K562 (cell line): ENCODE data around the gene C2orf42. TPM values are rescaled to one million over a fixed set of nuclear protein-coding genes. Genes with fewer than 3 reads are reported as not detected.

ENCODE experiments used
- CBFA2T2 ChIP-seq: fragments of 450-650 bp; conservative IDR thresholded peaks from 2 replicates; pipeline ENCODE4 v1.6.1; 2017; ENCODE audit warnings: mild to moderate bottlenecking
- EGR1 ChIP-seq: fragments of 450-650 bp; conservative IDR thresholded peaks from 2 replicates; pipeline ENCODE4 v1.6.1; 2017; ENCODE audit warnings: mild to moderate bottlenecking
- HIVEP1 ChIP-seq: fragments of 250-450 bp; sonication (Bioruptor Pico); IDR thresholded peaks from 2 replicates; pipeline ENCODE4 v1.4.0; 2020; ENCODE audit warnings: mild to moderate bottlenecking
- HNRNPLL ChIP-seq: fragments of 200-400 bp; formaldehyde crosslinking; IDR thresholded peaks from 2 replicates; pipeline ENCODE4 v1.6.1; 2017; ENCODE audit warnings: low read length, low read depth, mild to moderate bottlenecking; ENCODE audit not compliant: poor library complexity, severe bottlenecking
- NFXL1 ChIP-seq: fragments of 450-650 bp; formaldehyde crosslinking; IDR thresholded peaks from 2 replicates; pipeline ENCODE4 v1.4.0; 2021; ENCODE audit warnings: mild to moderate bottlenecking
- SMAD4 ChIP-seq: fragments of 250-450 bp; sonication (Bioruptor Pico); conservative IDR thresholded peaks from 2 replicates; pipeline ENCODE4 v1.8.0; 2021; ENCODE audit warnings: inconsistent platforms, mild to moderate bottlenecking, moderate library complexity
- SMARCB1 ChIP-seq: IDR thresholded peaks from 2 replicates; pipeline ENCODE4 v1.6.1; 2011; ENCODE audit warnings: improper control_type of control experiment, low read depth; ENCODE audit not compliant: insufficient read length
- SREBF2 ChIP-seq: sonication (generic); formaldehyde crosslinking; IDR thresholded peaks from 2 replicates; pipeline ENCODE4 v1.4.0; 2020; ENCODE audit warnings: mild to moderate bottlenecking, missing genetic modification reagents
- TBP ChIP-seq: optimal IDR thresholded peaks from 2 replicates; pipeline ENCODE3; 2011; ENCODE audit warnings: low read depth, low read length, improper control_type of control experiment
- TSC22D4 ChIP-seq: fragments of 450-650 bp; IDR thresholded peaks from 2 replicates; pipeline ENCODE4 v1.6.1; 2016; ENCODE audit warnings: missing genetic modification characterization, missing biosample characterization, control low read depth
- ZNF217 ChIP-seq: sonication (generic); formaldehyde crosslinking; IDR thresholded peaks from 2 replicates; pipeline ENCODE4 v1.8.0; 2022; ENCODE audit warnings: mild to moderate bottlenecking, missing genetic modification reagents
- ZNF77 ChIP-seq: fragments of 250-450 bp; sonication (Bioruptor Pico); IDR thresholded peaks from 2 replicates; pipeline ENCODE4 v1.5.0; 2020
- polyA plus RNA-seq, 8 experiments: library from polyadenylated mRNA; depleted of rRNA in 4 of 8; stranded (reverse) in 5 of 8; unstranded in 3 of 8; fragments of >200 nt; fragmentation: Nextera tagmentation in 2 of 8; fragmentation: Illumina TruSeq in 1 of 8; extraction: Ambion mirVana in 2 of 8; extraction: Trizol in 1 of 8; gene quantifications; 2 replicates each; pipeline versions ENCODE4 v1.2.1 to v1.2.3, GENCODE V29; 2011 to 2014; ENCODE audit warnings: inconsistent platforms in 1 of 8, missing spikeins in 1 of 8
- total RNA-seq, 7 experiments: library from RNA; depleted of rRNA in 6 of 7; stranded (reverse); fragments of >200 nt in 6 of 7; fragmentation: Illumina TruSeq in 2 of 7; extraction: Trizol in 2 of 7; gene quantifications; 2 replicates each; pipeline versions ENCODE4 v1.2.1 to v1.2.3, GENCODE V29; 2011 to 2021; ENCODE audit warnings: low replicate concordance in 1 of 7
- TF ChIP-seq, protein P1 (sequence below), 2 experiments: fragments of 450-650 bp in 1 of 2; sonication (generic) in 1 of 2; formaldehyde crosslinking in 1 of 2; IDR thresholded peaks in 1 of 2; conservative IDR thresholded peaks in 1 of 2; 2 replicates each; pipeline versions ENCODE4 v1.6.1 to v1.8.1; 2016 to 2023; ENCODE audit warnings: mild to moderate bottlenecking in 2 of 2, moderate library complexity in 2 of 2, inconsistent platforms in 1 of 2, missing genetic modification reagents in 1 of 2
- TF ChIP-seq, protein P2 (sequence below): fragments of 450-650 bp; conservative IDR thresholded peaks from 2 replicates; pipeline ENCODE4 v1.6.1; 2016; ENCODE audit warnings: missing genetic modification characterization, low read depth, mild to moderate bottlenecking, missing compliant biosample characterization, moderate library complexity
- TF ChIP-seq, protein P3 (sequence below): fragments of 450-650 bp; IDR thresholded peaks from 2 replicates; pipeline ENCODE4 v1.6.1; 2016; ENCODE audit warnings: mild to moderate bottlenecking
- TF ChIP-seq, protein P4 (sequence below): fragments of 450-650 bp; IDR thresholded peaks from 2 replicates; pipeline ENCODE4 v1.6.1; 2017; ENCODE audit warnings: antibody characterized with exemption, mild to moderate bottlenecking
- TF ChIP-seq, protein P5 (sequence below), 3 experiments: fragments of 200-800 bp in 1 of 3; sonication (Bioruptor generic) in 1 of 3; sonication (generic) in 1 of 3; formaldehyde crosslinking in 1 of 3; IDR thresholded peaks; 2 replicates each; pipeline versions ENCODE4 v1.6.1 to v1.8.0; 2016 to 2022; ENCODE audit warnings: mild to moderate bottlenecking in 2 of 3, missing compliant biosample characterization in 2 of 3, missing genetic modification characterization in 2 of 3, missing genetic modification reagents in 1 of 3

Gene C2orf42
- total and polyA plus RNA-seq, 9 of the 15 experiments (the other 6 are each of a cell fraction or from before 2014, with no cell fraction given), result 4.6 to 10.9 (median 7.5) TPM

DNA sequence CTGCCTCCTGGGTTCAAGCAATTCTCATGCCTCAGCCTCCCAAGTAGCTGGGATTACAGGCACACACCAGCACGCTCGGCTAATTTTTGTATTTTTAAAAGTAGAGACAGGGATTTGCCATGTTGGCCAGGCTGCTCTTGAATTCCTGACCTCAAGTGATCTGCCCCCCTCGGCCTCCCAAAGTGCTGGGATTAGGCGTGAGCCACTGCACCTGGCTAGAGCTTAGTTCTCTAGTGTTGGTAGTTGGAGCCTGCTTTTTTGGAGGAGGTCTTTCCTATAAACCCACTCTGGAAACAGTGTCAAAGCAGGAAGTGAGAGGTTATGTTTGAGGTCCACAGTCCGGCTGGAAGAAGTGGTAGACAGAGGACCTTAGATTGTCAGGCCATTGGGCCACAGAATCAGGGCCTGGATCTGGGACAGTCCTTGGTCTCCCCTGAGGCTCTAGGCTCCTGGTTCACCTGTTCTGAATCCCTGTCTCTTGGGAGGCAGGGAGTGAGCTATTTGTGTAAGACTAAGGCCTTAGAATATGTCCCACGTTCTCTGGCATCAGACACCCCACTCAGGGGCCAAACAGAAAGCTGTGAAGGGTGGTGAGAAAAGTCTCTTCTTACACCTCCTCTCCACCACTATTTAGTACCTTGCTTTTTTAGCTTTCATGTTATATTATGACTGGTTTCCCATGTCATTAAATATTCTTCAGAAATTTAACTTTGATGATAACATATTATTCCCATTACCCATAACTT lies 69.0 kb downstream of the C2orf42 start (continued):
- TF ChIP-seq ZNF217 (CRISPR knock-in tag), result no peak
- no peak for TF ChIP-seq EGR1
- TF ChIP-seq TSC22D4, result no peak
- TF ChIP-seq HIVEP1 (CRISPR knock-in tag), result 0 out of 2 replicates have a peak, but pooled peaks have one; percentile 19
- no peak for TF ChIP-seq SMARCB1
- TF ChIP-seq SREBF2 (CRISPR knock-in tag), result no peak
- TF ChIP-seq, protein P1, sequence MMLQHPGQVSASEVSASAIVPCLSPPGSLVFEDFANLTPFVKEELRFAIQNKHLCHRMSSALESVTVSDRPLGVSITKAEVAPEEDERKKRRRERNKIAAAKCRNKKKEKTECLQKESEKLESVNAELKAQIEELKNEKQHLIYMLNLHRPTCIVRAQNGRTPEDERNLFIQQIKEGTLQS (IDR thresholded peaks at IDR 0.05), result no peak
- TF ChIP-seq, protein P1 (CRISPR knock-in tag; conservative IDR thresholded peaks at IDR 0.05), result no peak
- TF ChIP-seq, protein P2, sequence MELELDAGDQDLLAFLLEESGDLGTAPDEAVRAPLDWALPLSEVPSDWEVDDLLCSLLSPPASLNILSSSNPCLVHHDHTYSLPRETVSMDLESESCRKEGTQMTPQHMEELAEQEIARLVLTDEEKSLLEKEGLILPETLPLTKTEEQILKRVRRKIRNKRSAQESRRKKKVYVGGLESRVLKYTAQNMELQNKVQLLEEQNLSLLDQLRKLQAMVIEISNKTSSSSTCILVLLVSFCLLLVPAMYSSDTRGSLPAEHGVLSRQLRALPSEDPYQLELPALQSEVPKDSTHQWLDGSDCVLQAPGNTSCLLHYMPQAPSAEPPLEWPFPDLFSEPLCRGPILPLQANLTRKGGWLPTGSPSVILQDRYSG, result 0 out of 2 replicates have a peak, but pooled peaks have one; percentile 32
- no peak for TF ChIP-seq CBFA2T2
- TF ChIP-seq SMAD4 (CRISPR knock-in tag), result peak; percentile 64
- no peak for TF ChIP-seq ZNF77 (CRISPR knock-in tag)
- TF ChIP-seq, protein P3, sequence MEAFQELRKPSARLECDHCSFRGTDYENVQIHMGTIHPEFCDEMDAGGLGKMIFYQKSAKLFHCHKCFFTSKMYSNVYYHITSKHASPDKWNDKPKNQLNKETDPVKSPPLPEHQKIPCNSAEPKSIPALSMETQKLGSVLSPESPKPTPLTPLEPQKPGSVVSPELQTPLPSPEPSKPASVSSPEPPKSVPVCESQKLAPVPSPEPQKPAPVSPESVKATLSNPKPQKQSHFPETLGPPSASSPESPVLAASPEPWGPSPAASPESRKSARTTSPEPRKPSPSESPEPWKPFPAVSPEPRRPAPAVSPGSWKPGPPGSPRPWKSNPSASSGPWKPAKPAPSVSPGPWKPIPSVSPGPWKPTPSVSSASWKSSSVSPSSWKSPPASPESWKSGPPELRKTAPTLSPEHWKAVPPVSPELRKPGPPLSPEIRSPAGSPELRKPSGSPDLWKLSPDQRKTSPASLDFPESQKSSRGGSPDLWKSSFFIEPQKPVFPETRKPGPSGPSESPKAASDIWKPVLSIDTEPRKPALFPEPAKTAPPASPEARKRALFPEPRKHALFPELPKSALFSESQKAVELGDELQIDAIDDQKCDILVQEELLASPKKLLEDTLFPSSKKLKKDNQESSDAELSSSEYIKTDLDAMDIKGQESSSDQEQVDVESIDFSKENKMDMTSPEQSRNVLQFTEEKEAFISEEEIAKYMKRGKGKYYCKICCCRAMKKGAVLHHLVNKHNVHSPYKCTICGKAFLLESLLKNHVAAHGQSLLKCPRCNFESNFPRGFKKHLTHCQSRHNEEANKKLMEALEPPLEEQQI, result no peak
- TF ChIP-seq NFXL1 (CRISPR knock-in tag), result no peak
- no peak for TF ChIP-seq TBP
- TF ChIP-seq, protein P4, sequence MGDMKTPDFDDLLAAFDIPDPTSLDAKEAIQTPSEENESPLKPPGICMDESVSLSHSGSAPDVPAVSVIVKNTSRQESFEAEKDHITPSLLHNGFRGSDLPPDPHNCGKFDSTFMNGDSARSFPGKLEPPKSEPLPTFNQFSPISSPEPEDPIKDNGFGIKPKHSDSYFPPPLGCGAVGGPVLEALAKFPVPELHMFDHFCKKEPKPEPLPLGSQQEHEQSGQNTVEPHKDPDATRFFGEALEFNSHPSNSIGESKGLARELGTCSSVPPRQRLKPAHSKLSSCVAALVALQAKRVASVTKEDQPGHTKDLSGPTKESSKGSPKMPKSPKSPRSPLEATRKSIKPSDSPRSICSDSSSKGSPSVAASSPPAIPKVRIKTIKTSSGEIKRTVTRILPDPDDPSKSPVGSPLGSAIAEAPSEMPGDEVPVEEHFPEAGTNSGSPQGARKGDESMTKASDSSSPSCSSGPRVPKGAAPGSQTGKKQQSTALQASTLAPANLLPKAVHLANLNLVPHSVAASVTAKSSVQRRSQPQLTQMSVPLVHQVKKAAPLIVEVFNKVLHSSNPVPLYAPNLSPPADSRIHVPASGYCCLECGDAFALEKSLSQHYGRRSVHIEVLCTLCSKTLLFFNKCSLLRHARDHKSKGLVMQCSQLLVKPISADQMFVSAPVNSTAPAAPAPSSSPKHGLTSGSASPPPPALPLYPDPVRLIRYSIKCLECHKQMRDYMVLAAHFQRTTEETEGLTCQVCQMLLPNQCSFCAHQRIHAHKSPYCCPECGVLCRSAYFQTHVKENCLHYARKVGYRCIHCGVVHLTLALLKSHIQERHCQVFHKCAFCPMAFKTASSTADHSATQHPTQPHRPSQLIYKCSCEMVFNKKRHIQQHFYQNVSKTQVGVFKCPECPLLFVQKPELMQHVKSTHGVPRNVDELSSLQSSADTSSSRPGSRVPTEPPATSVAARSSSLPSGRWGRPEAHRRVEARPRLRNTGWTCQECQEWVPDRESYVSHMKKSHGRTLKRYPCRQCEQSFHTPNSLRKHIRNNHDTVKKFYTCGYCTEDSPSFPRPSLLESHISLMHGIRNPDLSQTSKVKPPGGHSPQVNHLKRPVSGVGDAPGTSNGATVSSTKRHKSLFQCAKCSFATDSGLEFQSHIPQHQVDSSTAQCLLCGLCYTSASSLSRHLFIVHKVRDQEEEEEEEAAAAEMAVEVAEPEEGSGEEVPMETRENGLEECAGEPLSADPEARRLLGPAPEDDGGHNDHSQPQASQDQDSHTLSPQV, result peak; percentile 86
- TF ChIP-seq HNRNPLL, result no peak
- TF ChIP-seq, protein P5, sequence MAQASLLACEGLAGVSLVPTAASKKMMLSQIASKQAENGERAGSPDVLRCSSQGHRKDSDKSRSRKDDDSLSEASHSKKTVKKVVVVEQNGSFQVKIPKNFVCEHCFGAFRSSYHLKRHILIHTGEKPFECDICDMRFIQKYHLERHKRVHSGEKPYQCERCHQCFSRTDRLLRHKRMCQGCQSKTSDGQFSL (CRISPR knock-in tag; IDR thresholded peaks at IDR 0.05), result no peak
- TF ChIP-seq, protein P5 (tag; IDR thresholded peaks at IDR 0.05), result no peak
